ENCODE measurements around the gene JPH3.
"Not testable (repeated sequence)": the region's sequence is repeated elsewhere in the genome, so short reads cannot be mapped to it uniquely, and the experiment has no call there.

The JPH3 gene

DNA sequence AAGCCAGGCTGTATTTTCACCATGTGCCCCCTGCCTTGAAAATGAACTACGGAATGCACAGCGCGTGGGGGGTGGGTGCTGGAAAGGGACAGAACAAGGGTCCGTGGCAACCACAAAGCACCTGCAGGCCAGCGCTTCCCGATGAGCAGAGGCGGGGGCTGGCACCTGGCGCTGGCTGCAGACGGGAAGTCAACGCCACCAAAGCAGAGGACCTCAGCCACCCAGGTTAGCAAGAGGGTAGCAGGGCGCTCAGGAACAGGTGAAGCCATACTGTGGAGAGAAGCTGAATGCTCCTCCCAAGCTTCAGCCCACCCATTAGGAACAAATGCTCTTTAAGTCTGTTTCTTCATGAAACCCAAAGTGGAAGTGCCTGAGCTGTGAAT is 98.8 kb downstream of the JPH3 start:
- DNase-seq = no peak

DNA sequence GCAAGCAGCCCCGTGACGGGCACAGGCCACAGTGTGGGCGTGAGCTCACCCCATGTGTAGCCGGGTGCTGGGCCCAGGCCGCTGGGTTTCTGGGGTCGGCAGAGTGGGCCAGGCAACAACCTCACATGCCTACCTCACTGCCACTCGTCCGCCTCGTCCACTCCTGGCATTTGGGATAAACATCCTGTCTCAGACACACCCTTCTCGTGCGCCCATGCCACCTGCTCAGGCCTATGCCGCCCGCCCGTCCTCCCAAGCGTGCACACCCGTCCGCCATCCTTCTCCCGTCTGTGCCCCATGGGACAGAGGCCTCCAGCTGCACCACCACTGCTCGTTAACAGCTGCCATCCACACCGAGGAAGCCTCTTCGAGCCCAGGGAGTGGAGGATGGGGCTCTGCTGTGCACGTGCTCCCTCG is 99.2 kb downstream of the JPH3 start:
- no peak for DNase-seq

DNA sequence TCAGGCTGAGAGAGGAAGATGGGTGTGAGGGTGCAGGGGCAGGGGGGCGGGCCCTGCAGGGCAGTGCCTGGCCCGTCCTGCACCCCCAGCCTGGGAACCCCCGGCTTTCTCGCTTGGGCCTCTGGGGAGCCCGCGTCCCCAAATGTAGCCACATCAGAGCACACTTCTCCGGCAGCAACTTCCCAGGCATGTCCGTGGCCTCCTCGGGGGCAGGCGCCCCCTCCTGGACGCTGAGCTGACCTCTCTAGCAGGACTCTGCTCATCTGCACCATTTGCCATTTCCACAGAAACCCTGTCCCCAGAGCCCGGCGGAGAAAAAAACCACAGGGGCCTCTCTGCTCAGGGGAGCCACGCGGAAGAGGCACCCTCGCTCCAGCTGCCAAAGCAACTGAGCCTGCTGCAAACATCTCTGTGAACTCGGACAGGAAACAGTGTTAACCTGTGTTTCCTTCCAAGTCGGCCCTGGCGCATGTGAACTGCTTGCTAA is 100.1 kb downstream of the JPH3 start:
- DNase-seq = no peak

DNA sequence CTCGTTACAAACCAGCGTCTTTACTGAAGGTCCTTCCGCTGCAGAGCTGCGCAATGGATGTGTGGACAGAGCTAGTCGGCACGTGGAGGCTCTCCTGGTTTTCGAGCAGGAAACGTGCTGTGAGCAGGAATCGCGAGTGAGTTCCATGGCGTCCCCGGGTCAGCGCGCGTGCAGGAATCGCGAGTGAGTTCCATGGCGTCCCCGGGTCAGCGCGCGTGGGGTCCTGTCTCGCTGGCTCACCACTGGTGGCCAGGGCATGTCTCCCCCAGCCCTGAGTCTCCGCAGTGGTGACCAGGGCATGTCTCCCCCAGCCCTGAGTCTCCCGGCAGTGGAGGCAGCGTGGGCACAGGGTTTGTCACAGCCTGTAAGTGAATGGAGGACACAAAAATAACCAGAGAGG is 100.8 kb downstream of the JPH3 start:
- no peak for DNase-seq

DNA sequence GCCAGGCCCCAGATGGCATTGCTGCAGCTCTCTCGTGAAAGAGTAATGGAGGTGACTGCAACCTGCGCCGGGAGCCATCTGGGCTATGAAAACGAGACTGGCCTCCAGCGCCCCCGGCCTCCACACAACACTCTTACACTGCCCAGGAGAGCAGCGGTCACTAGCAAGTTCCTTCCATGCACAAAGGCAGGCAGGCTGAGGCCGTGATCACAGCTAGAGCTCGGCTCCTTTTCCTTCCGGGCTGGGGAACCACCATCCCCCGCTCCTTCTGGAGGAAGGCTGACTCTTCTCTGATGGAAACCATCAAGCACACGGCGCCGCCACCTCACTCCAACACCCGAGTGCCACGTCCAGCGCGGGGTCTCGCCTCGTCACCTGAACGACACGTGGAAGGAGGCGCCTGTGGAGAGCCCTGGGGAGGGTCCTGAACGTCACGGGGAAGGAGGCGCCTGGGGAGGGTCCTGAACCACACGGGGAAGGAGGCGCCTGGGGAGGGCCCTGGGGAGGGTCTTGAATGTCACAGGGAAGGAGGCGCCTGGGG is 101.6 kb downstream of the JPH3 start:
- no peak for DNase-seq

DNA sequence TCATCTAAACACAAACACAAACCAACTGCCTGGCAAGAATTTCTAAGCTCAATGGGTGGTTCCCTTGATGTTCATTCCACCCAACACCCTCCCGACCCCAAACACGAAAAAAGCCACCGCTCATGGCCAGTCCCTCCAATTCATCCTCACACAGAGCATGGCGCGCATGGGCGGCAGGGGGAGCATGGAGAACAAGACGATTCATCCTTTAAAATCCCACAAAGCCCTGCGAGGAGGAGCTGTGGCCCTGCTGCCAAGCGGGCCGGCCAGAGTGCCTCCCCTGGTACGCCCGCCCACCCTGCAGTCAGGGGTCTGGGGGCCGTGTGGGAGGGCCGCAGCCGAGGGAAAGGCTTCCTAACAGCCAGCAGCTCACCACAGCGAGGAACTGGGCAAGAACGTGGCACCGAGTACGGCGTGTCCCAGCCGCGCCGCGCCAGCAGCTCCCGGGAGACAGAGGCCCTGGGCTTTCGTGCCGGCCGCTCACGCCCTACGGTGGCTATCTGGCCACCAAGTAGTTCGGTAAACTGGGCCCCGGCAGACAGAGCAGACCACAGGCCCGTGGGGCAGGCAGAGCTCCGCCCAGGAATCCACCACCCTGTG is 102.5 kb downstream of the JPH3 start:
- no peak for DNase-seq

DNA sequence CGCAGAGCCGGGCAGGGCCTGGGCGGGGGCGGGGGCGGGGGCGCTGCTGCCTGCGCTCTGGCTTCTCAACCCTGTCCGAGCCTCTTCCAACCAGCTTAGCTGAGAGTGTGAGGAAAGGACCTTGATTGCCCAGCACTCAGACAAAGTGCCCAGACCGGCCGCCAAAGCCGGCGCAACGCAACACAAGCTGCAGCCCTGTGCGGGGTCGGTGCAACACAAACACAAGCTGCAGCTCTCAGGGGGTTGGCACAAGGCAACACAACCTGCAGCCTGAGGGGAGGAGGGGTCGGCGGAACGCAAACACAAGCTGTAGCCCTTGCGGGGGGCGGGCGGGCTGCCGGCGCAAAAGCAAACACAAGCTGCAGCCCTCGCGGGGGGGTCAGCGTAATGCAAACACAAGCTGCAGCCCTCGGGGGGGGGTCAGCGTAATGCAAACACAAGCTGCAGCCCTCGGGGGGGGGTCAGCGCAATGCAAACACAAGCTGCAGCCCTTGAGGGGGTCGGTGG is 103.5 kb downstream of the JPH3 start:
- DNase-seq = no peak

DNA sequence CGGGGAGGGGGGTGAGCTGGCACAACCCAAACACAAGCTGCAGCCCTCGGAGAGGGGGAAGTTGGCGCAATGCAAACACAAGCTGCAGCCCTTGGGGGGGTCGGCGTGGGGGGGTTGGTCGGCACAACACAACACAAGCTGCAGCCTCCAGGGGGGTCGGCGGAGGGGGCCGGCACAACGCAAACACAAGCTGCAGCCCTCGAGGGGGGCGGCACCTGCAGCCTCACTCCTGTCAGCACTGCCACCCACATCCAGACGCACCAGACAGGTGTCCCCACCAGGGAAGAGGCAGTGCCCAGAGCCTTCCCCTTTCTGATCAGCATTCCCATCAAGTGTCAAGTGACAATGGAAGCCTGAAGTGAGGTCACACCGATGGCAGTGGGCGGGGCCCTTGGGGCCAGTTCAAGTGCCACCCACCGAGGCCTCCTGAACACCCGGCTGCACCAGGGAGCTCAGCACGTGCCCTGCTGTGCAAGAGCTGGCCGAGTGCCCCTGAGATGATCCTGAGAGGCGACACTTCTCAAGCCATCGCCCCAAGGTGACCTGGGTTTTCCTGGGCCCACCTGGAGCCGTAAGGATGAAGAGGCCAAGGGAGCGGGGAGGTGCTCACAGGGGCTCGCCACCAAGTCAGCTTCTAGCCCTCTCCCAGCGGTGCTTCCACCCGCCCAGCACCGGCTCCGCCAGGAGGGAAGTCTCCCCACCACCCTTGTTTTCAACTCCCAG is 104.1 kb downstream of the JPH3 start:
- no peak for DNase-seq

DNA sequence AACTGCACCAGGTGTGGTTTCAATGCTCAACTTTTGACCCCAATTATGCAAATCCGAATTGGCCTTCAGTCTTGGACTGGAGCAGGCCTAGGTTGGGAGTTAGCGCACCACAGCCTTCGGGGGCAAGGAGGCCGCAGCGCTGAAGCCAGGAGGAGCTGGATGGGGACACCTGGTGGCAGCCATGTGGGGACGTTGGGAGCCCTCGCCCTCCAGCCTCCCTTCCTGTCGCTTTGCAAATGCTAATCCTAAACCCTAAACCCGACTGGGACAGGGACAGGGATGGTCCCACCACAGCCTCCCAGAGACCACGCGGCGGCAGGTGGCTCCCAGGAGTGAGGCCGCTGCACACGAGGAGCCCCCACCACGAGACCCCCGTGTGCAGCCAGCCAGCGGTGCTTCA is 104.8 kb downstream of the JPH3 start:
- DNase-seq = no peak

DNA sequence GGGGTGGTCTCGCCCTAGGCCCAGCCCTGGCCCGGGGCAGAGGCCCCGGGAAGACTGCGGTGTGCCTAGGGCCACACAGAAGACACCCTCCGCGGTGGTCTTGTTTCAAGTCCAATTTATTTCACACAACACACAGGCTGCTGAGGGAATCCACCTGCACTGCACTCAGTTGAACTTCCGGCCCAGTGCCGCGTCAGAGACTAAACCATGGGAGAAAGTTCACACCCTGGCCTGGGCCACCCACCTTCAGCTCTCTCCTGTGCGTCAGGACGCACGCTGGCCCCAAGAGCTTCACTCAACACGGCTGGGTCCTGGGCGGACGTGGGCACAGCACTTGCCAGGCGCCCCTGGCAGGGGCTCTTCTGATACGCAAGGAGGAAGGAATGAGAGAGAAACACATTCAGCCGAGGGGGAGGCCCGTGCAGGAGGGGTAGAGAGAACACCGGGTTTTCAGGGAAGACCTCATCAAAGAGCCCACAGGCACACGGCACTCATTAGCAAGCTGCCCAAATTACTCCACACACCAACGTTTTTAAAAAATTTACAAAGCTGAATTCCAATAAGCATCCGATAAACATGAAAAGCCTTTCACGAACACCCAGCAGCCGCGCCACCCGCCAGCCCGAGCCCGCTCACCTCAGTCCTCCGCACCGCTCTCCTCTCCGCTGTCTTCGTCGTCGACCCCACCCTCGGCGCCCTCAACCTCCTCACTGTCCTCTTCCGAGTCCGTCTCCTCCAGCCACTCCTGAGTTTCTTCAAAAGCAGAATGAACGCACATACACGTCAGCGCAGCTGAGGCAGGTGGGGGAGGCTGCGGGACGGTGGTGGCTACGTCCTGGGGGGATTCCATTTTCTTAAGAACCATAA is 105.6 kb downstream of the JPH3 start:
- no peak for DNase-seq

DNA sequence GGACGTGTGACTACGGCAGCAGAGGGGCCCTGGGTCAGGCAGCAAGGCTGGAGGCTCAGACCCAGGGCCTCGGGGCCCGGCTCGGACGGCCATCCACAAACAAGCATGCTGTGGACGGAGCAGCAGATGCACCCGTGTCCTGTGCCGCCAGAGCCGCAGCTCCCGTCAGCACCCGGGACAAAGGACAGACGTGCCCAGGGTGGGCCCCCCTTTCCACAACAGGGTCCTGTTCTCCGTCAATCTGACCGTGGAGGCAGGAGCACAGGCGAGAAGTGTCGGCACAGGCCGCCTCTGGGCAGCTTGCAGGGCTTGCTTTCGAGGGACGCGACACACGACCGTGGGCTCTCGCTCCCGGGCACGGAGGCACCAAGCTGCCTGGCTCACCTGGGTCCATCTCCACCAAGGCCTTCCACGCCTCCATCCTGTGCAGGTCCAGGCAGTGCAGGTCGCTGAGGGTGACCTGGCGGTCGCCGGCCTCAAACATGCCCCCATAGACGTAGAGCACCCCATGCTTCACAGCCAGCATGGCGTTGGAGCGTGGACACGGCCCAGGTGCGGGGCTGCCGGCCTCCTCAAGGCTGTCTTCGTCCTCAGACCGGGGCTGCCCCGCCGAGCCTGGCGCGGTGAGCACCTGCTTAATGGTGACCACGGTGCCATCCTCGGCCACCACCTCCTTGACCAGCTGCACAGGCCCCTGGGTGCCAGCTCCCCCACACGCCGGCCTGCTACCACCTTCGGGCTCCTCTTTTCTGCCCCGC is 106.8 kb downstream of the JPH3 start:
- no peak for DNase-seq

DNA sequence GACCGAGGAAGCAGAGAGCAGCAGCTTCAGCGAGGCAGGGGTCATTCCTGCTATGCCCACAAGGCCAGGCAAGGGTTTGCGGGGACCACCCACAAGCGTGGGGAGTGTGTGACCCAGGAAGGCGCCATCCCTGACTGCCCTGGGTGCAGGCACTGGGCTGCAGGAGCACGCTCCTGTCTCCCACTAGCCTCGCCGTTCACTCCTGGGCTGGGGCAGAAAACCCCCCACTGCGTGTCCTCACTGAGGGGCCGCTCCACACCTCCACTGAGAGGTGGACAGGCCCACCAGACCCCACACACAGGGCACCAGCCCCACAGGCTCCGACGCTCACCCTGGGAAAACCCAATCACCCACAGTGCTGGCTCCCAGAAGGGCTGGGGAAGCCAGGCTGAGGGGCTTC is 107.4 kb downstream of the JPH3 start:
- DNase-seq = no peak

DNA sequence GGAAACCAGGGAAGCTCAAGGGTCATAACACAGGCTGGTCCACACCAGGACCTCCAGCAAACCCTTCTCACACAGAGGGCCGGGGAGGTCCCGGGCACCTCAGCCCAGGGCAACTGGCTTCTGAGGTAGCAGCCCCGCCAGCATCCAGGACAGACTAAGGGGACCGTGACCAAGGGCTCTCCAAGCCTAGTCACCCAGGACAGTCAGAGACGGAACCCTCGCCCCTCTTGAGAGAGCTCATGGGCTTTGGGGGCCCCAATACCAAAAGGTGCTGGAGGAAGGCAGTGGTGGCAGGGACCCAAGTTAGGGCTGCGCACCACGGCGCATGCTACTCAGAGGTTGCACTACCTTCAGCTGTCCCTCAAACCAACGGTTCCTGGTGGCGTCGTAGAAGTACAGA is 108.6 kb downstream of the JPH3 start:
- no peak for DNase-seq

DNA sequence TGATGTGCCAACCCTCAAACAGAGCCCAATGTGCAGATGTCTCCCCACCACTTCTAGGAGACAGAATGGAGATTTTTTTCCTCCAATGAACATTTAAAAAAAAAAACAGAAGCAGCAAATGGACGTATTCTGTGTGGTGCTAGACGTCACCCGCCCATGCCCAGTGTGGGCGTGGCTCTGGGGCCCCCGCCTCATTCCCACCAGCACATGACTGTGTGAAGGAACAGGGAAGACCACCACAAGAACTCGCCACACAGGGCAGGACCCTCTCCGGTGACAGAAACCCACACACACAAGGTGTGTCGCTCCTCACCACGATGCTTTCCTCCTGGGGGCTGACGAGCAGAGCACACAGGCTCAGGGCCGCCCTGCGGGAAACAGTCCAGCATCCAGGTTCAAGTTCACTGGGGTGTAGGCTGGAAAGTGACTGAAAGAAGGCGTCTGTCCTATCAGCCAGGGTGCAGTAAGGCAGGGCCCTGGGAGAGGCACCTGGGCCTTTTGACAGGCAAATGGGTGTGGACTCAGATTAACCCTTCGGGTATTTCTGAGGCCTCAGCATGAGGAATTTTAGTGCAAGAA is 110.0 kb downstream of the JPH3 start:
- no peak for DNase-seq

DNA sequence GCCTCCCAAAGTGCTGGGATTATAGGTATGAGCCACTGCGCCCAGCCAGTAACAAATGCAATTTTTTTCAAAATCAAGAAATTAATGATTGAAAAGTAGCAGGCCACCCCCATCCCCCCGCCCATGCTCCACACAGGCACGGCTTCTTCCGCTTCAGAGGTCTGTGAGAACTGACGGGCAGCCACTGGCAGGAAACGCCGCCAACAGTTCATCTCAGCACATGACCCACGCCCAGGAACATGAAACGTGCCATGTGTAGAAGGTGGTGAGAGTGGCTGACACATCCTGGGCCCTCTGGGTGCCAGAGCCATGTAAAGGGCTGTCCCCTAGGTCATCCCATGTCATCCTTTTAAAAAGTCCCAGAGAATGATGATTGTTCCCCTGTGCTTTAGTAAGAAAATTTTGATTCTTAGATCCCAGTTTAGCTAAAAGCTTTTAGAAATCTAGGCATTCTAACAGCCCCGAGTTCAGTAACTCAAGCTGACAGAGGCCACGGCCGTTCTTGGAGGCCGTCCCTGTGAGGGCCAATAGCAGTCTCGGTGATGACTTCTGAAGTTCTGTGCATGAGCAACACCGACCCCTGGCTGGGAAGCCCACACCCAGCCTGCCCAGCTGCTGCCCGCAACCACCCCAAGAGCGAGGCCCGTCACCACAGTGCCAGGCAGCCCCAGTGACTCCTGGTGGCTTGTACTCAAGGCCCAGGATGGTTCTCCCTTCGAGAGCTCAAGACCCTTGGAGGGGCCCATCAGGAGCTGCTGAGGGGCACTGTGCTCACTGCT is 111.3 kb downstream of the JPH3 start:
- DNase-seq = no peak

DNA sequence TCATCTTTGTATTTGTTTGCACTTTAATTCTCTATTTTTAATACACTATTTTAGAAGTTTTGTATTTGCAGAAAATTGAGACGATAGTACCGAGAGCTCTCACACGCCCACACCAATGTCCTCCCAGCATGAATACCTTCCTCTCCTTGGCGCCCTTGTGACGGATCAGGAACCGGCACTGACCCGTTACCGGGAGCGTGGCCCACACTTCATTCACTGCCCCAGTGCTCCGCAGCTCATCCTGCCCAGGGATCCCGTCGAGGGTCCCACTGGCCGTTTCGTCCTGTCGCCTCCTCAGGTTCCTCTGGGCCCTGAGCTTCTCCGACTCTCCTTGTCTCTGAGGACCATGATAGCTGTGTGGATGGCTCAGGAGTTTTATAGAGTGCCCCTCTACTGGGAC is 112.9 kb downstream of the JPH3 start:
- no peak for DNase-seq

DNA sequence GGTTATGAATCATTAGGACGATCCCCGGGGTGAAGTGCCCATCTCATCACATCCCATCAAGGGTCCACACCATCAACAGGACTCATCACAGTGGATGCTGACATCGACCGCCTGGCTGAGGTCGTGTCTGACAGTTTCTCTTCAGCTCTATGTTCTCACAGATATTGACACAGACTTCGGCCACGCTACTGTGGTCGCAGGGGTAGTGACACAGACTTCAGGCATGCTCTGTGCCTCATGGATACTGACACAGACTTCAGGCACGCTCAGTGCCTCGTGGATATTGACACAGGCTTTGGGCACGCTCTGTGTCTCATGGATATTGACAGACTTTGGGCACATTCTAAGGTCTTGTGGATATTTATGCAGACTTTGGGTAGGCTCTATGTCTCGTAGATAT is 113.3 kb downstream of the JPH3 start:
- no peak for DNase-seq

DNA sequence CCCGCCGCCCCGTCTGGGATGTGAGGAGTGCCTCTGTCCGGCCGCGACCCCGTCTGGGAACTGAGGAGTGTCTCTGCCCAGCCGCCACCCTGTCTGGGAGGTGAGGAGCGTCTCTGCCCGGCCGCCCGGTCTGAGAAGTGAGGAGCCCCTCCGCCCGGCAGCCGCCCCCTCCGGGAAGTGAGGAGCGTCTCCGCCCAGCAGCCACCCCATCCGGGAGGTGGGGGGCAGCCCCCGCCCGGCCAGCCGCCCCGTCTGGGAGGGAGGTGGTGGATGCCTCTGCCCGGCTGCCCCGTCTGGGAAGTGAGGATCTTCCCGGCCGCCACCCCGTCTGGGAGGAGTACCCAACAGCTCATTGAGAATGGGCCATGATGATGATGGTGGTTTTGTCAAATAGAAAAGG is 116.5 kb downstream of the JPH3 start:
- not testable (repeated sequence) for DNase-seq

DNA sequence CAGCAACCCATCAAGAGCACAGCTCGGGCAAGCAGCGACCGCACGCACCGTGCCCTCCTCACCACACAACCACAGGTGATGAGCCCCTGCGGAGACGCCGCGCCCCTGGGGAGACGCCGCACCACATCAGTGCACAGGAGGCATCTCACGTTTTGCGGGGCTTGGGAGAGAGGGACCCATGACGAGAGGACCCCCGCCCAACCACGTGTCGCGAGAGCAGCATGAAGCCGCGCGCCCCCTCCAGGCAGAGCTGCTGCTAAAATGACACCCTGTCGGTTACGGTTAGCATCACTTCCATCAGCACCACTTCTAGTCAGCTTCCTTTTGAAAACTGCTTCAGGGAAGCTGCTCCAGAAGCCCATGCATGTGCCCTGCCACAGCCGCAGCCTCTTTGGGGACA is 118.1 kb downstream of the JPH3 start:
- no peak for DNase-seq

DNA sequence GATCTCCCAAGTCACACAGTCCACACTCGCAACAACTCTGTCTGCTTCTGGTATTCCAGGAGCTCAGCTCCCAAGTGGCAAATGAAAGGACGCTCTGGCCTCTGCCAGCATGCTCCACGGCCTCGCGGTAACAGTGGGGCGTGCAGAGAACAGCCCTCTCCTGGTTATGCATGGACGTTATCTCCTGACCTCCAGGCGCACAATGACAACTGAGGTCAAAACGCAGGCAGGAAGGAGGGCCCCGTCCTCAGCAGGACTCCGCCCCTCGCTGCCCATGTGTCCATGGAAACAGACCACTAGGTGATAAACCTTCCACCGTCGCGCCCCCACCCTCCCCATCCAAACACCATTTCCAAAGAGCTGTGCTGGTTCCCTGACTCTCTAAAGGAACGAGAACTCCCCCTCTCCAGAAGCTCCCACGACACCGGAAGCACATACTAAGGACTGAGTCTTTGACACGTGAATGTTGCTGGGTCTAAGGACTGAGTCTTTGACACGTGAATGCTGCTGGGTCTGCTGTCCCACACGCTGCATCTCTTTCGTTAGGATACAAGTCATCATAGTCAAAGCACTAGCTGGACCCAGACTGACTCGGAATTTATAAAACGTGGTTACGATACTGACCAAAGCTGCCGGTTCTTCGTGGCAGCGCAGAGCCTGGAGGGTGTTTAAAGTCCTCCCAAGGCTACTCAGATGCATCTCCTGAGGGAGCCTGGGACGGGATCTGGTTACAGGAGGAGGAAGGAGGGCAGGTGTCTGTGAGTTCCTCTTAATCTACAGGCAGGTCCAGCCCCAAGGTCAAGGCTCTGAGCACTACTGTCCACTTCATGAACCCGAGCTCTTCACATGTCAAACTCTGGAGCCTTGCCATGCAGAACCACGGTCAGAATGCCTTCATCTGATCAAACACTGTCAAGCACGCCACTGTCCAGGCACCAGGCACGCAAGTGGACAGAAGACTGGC is 119.6 kb downstream of the JPH3 start:
- DNase-seq = no peak

Data from SIG-M5 (cell line).